DMS53 (cell line): ENCODE measurements around the gene CHAF1B.

Source experiments
- DNase-seq: peaks from one replicate; lab custom pipeline; 2025; lab: John Stamatoyannopoulos, UW

CHAF1B gene

GRCh38 chr21:36428761-36429432, 43.7 kb downstream of the CHAF1B start:
- DNase-seq = peak; percentile 16

GRCh38 chr21:36429947-36430546, 44.9 kb downstream of the CHAF1B start:
- DNase-seq = peak; percentile 92

- no peak for DNase-seq
Observed at GRCh38 chr21:36430841-36431240, 45.6 kb downstream of the CHAF1B start.

- DNase-seq = no peak
Observed at GRCh38 chr21:36431252-36431651, 46.1 kb downstream of the CHAF1B start.

GRCh38 chr21:36433059-36433709, 48.0 kb downstream of the CHAF1B start:
- no peak for DNase-seq

- DNase-seq = no peak
Observed at GRCh38 chr21:36434144-36434543, 49.0 kb downstream of the CHAF1B start.

GRCh38 chr21:36436829-36437744, 51.9 kb downstream of the CHAF1B start:
- DNase-seq = no peak

- DNase-seq = no peak
Observed at GRCh38 chr21:36437745-36438128, 52.5 kb downstream of the CHAF1B start.

- DNase-seq = no peak
Observed at GRCh38 chr21:36441715-36442114, 56.5 kb downstream of the CHAF1B start.

GRCh38 chr21:36446301-36446700, 61.1 kb downstream of the CHAF1B start:
- no peak for DNase-seq

- no peak for DNase-seq
Observed at GRCh38 chr21:36450511-36450910, 65.3 kb downstream of the CHAF1B start.

- no peak for DNase-seq
Observed at GRCh38 chr21:36451506-36451905, 66.3 kb downstream of the CHAF1B start.

- DNase-seq = no peak
Observed at GRCh38 chr21:36452281-36452825, 67.2 kb downstream of the CHAF1B start.

- no peak for DNase-seq
Observed at GRCh38 chr21:36454093-36454531, 68.9 kb downstream of the CHAF1B start.

GRCh38 chr21:36454706-36455105, 69.5 kb downstream of the CHAF1B start:
- DNase-seq = no peak

- peak; percentile 38 for DNase-seq
Observed at GRCh38 chr21:36456729-36457414, 71.7 kb downstream of the CHAF1B start.

- DNase-seq = no peak
Observed at GRCh38 chr21:36459098-36459497, 73.9 kb downstream of the CHAF1B start.

- no peak for DNase-seq
Observed at GRCh38 chr21:36460866-36461265, 75.7 kb downstream of the CHAF1B start.

- DNase-seq = no peak
Observed at GRCh38 chr21:36461277-36461917, 76.2 kb downstream of the CHAF1B start.

- peak; percentile 76 for DNase-seq
Observed at GRCh38 chr21:36461918-36462486, 76.8 kb downstream of the CHAF1B start.

GRCh38 chr21:36463204-36463603, 78.0 kb downstream of the CHAF1B start:
- no peak for DNase-seq
